DMS 273 (cell line): ENCODE data around the gene RNF4.

Source experiments
- DNase-seq: peaks from one replicate; lab custom pipeline; 2025; ENCODE audit not compliant: unreplicated experiment; lab: John Stamatoyannopoulos, UW

Gene RNF4

GRCh38 chr4:2437475-2438215 is 31.3 kb upstream of the RNF4 start:
- DNase-seq, result no peak

- no peak for DNase-seq
These were observed 29.8 kb upstream of the RNF4 start for GRCh38 chr4:2438822-2439718.

GRCh38 chr4:2441393-2442174 is 27.3 kb upstream of the RNF4 start:
- peak; percentile 86 for DNase-seq

GRCh38 chr4:2442175-2442993 is 26.5 kb upstream of the RNF4 start:
- peak; percentile 30 for DNase-seq

- DNase-seq, result no peak
These were observed 25.7 kb upstream of the RNF4 start for GRCh38 chr4:2443061-2443730.

- DNase-seq, result no peak
These were observed 24.8 kb upstream of the RNF4 start for GRCh38 chr4:2443956-2444740.

- DNase-seq, result no peak
These were observed 23.8 kb upstream of the RNF4 start for GRCh38 chr4:2445130-2445529.

GRCh38 chr4:2445571-2445970 is 23.3 kb upstream of the RNF4 start:
- DNase-seq, result no peak

- DNase-seq, result no peak
These were observed 22.0 kb upstream of the RNF4 start for GRCh38 chr4:2446656-2447564.

GRCh38 chr4:2448589-2448988 is 20.3 kb upstream of the RNF4 start:
- DNase-seq, result no peak

- DNase-seq, result no peak
These were observed 19.9 kb upstream of the RNF4 start for GRCh38 chr4:2449051-2449450.

GRCh38 chr4:2449511-2450392 is 19.2 kb upstream of the RNF4 start:
- no peak for DNase-seq

GRCh38 chr4:2450394-2451035 is 18.4 kb upstream of the RNF4 start:
- DNase-seq, result no peak

- DNase-seq, result no peak
These were observed 17.8 kb upstream of the RNF4 start for GRCh38 chr4:2451036-2451520.

- DNase-seq, result no peak
These were observed 16.8 kb upstream of the RNF4 start for GRCh38 chr4:2451821-2452785.
